Bronchial epithelial cell (primary cell): ENCODE data around the gene CSRP1. TPM values are rescaled to one million over a fixed set of nuclear protein-coding genes. Genes with fewer than 3 reads are reported as not detected.
A peak's percentile ranks its signal among the peaks of the same experiment; 100 is the strongest.
"Not testable (repeated sequence)": the region's sequence is repeated elsewhere in the genome, so short reads cannot be mapped to it uniquely, and the experiment has no call there.

Source experiments
- DNase-seq: peaks from one replicate; pipeline ENCODE4 v3.0.0-alpha.2; 2010; ENCODE audit warnings: low read depth
- FAIRE-seq: peaks from 2 replicates; lab custom pipeline; 2011; peaks lifted over from hg19 to GRCh38; lab: Jason Lieb, UNC
- H3K27me3 ChIP-seq: 2 replicates; pipeline ENCODE4 v1.5.1; 2011; ENCODE audit warnings: low read length; ENCODE audit not compliant: control insufficient read depth, insufficient read depth
- H3K36me3 ChIP-seq: 2 replicates; pipeline ENCODE4 v1.5.1; 2011; ENCODE audit warnings: low read length; ENCODE audit not compliant: control insufficient read depth, insufficient read depth
- H3K4me3 ChIP-seq: 2 replicates; pipeline ENCODE4 v1.5.1; 2011; ENCODE audit warnings: mild to moderate bottlenecking, low read depth, low read length, control low read depth
- CTCF ChIP-seq: IDR thresholded peaks from 2 replicates; pipeline ENCODE4 v1.5.1; 2011; ENCODE audit warnings: mild to moderate bottlenecking, moderate library complexity, low read length, control low read depth, inconsistent platforms; ENCODE audit not compliant: insufficient read depth, severe bottlenecking
- total RNA-seq: library from RNA; depleted of rRNA; stranded (reverse); fragments of >200 nt; gene quantifications from 2 replicates; pipeline ENCODE4 v1.2.1, GENCODE V29; 2014

Gene CSRP1
- total RNA-seq, 1 donor from 2014 or later, result 257 TPM

GRCh38 chr1:201528631-201529252 is 21.8 kb upstream of the CSRP1 start:
- no peak for TF ChIP-seq CTCF
- H3K36me3 ChIP-seq, result no peaks in the 10 kb centered on the region
- H3K27me3 ChIP-seq, result no peaks in the 10 kb centered on the region
- no peak overlapping the region for H3K4me3 ChIP-seq
- FAIRE-seq, result no peak
- peak; percentile 39 for DNase-seq

DNA sequence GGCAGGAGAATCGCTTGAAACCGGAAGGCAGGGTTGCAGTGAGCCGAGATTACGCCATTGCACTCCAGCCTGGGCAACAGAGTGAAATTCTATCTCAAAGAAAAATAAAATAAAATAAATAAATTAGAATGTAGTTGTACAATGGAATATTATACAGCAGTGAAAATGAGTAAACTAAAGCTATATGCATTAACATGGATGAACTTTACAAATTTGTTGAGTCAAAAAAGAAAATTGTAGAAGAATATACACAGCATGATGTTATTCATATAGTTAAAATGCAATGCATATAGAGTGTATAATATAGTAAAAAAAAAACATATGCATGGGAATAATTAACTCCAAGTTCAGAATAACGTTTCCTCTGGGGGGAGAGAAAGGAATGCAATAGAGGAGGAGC is 21.0 kb upstream of the CSRP1 start:
- no peak for FAIRE-seq
- H3K4me3 ChIP-seq, result no peak overlapping the region
- TF ChIP-seq CTCF, result no peak

GRCh38 chr1:201525193-201525778 is 18.4 kb upstream of the CSRP1 start:
- Histone ChIP-seq H3K4me3 (no peak overlapping the region), H3K36me3 (no peaks in the 10 kb centered on the region), H3K27me3 (no peaks in the 10 kb centered on the region)
- no peak for FAIRE-seq
- no peak for DNase-seq
- no peak for TF ChIP-seq CTCF

More for the DNA sequence above, 21.0 kb upstream of the CSRP1 start:
- no peak for DNase-seq
- no peaks in the 10 kb centered on the region for H3K36me3 ChIP-seq
- H3K27me3 ChIP-seq, result no peaks in the 10 kb centered on the region

DNA sequence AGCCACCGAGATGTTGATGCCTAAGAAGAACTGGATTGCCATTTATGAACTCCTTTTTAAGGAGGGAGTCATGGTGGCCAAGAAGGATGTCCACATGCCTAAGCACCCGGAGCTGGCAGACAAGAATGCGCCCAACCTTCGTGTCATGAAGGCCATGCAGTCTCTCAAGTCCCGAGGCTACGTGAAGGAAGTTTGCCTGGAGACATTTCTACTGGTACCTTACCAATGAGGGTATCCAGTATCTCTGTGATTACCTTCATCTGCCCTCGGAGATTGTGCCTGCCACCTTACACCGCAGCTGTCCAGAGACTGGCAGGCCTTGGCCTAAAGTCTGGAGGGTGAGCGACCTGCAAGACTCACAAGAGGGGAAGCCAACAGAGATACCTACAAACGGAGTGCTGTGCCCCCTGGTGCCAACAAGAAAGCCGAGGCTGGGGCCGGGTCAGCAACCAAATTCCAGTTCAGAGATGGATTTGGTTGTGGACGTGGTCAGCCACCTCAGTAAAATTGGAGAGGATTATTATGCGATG is 13.2 kb upstream of the CSRP1 start:
- H3K36me3 ChIP-seq, FAIRE-seq, DNase-seq, H3K27me3 ChIP-seq, H3K4me3 ChIP-seq: not testable (repeated sequence)

GRCh38 chr1:201518071-201518470 is 11.1 kb upstream of the CSRP1 start:
- no peak for TF ChIP-seq CTCF
- DNase-seq (no peak), FAIRE-seq (no peak)
- Histone ChIP-seq H3K4me3 (no peak overlapping the region), H3K27me3 (no peaks in the 10 kb centered on the region), H3K36me3 (no peaks in the 10 kb centered on the region)

GRCh38 chr1:201517631-201518030 is 10.7 kb upstream of the CSRP1 start:
- FAIRE-seq, result no peak
- Histone ChIP-seq H3K27me3 (no peaks in the 10 kb centered on the region), H3K4me3 (no peak overlapping the region), H3K36me3 (no peaks in the 10 kb centered on the region)
- DNase-seq, result peak; percentile 72
- TF ChIP-seq CTCF, result no peak
